Activated naive CD4-positive, alpha-beta T cell treated with anti-CD3 and anti-CD28 coated beads, Interleukin-2, amount 50 U/mL, for 24 hours (primary cell): ENCODE measurements around the gene SLC4A7.
"Not testable (repeated sequence)": the region's sequence is repeated elsewhere in the genome, so short reads cannot be mapped to it uniquely, and the experiment has no call there.

Experiments used
- H3K27ac Mint-ChIP-seq: one replicate; pipeline ENCODE4 v1.8.0; 2021; ENCODE audit warnings: mild to moderate bottlenecking, mixed read lengths
- H3K27me3 Mint-ChIP-seq: one replicate; pipeline ENCODE4 v1.8.0; 2021; ENCODE audit warnings: mixed read lengths
- H3K36me3 Mint-ChIP-seq: one replicate; pipeline ENCODE4 v1.8.0; 2021; ENCODE audit warnings: mixed read lengths
- H3K4me1 Mint-ChIP-seq: one replicate; pipeline ENCODE4 v1.8.0; 2021; ENCODE audit warnings: mixed read lengths
- H3K4me3 Mint-ChIP-seq: one replicate; pipeline ENCODE4 v1.8.0; 2021; ENCODE audit warnings: mild to moderate bottlenecking, mixed read lengths
- H3K9me3 Mint-ChIP-seq: one replicate; pipeline ENCODE4 v1.8.0; 2021; ENCODE audit warnings: mixed read lengths

Gene SLC4A7

DNA sequence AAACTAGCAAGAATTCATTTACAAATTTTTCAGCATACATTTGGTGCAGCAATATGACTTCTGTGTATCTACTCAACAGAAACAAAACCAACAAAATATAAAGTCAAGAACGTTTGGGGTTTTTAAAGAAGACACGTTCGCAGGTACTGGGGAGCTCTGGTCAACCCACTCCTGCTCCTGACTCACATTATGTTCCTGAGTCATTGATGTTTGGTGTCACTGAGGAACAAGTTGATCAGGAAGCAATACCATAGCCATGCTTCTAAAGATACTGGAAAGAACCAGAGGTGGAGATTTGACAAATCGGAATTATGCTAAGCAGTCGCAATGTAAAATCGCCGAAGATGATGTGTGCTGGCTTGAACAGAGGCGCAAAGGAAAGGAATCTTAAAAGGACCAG lies 22.0 kb downstream of the SLC4A7 start:
- H3K27ac Mint-ChIP-seq = no peak overlapping the region
- H3K9me3 Mint-ChIP-seq = no peaks in the 10 kb centered on the region
- no peaks in the 10 kb centered on the region for H3K27me3 Mint-ChIP-seq
- H3K36me3 Mint-ChIP-seq = peaks cover 6% of the 10 kb centered on the region
- H3K4me1 Mint-ChIP-seq = peaks cover 34% of the 10 kb centered on the region
- no peak overlapping the region for H3K4me3 Mint-ChIP-seq

DNA sequence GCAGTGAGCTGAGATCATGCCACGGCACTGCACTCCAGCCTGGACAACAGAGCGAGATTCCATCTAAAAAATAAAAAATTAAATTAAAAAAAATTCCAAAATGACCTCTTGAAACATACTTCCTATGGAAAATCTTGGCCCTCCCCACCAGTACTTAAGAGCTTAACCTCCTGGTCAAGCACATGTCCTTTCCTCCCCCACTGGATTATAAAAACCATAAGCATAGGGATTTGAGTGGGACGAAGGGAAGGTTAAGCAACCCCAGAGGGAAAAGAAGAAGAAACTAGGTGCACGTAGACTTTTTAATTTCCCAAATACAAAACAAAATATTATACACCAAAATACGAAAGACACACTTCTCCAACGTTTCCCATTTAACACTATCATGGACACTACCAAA lies 25.3 kb downstream of the SLC4A7 start:
- Mint-ChIP-seq H3K27ac (no peak overlapping the region), H3K36me3 (peaks cover 8% of the 10 kb centered on the region), H3K9me3 (no peaks in the 10 kb centered on the region), H3K4me3 (no peak overlapping the region), H3K4me1 (peaks cover 56% of the 10 kb centered on the region), H3K27me3 (no peaks in the 10 kb centered on the region)

DNA sequence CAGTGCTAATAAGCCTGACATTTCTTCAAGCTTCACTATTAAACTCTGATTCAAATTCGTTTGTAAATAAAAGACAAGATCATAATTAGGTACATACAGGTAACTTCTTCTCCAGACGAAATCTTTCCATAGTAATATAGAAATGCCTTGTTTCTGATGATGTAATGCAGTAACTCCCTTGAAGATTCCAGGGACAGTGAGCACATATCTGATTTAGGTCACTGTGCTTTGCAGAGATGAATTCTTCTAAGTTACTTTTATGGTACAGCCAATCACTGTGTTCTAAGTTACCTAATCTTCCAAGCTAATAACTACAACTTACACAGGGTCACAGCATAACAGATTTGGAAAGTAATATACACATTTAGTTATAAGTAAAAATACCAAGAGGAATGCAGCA lies 27.6 kb downstream of the SLC4A7 start:
- Mint-ChIP-seq H3K9me3 (no peaks in the 10 kb centered on the region), H3K4me3 (no peak overlapping the region), H3K36me3 (peaks cover 2% of the 10 kb centered on the region), H3K27me3 (no peaks in the 10 kb centered on the region), H3K27ac (no peak overlapping the region), H3K4me1 (peaks cover 70% of the 10 kb centered on the region)

DNA sequence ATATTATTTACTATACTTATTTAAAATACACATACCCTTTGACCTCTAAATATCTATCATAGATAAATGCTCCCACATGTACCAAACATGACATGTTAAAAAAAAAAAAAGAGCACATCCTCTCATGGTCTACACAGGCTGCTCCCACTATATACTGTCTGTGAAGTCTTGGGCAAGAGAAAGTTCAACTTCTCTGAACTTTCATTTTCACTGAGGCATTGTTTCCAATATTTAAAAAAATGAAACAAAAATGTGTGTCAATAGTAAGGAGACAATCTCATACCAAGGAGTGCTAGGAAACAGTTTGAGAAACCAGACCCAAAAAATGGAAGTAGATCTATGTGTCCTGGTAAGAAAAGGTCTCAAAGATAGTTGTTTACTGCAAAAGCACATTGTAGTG lies 29.3 kb downstream of the SLC4A7 start:
- peak overlapping the region; percentile 11 for H3K27ac Mint-ChIP-seq
- H3K4me3 Mint-ChIP-seq = peak overlapping the region; percentile 66
- no peaks in the 10 kb centered on the region for H3K9me3 Mint-ChIP-seq
- peaks cover 68% of the 10 kb centered on the region for H3K4me1 Mint-ChIP-seq
- no peaks in the 10 kb centered on the region for H3K27me3 Mint-ChIP-seq
- H3K36me3 Mint-ChIP-seq = peaks cover 2% of the 10 kb centered on the region

DNA sequence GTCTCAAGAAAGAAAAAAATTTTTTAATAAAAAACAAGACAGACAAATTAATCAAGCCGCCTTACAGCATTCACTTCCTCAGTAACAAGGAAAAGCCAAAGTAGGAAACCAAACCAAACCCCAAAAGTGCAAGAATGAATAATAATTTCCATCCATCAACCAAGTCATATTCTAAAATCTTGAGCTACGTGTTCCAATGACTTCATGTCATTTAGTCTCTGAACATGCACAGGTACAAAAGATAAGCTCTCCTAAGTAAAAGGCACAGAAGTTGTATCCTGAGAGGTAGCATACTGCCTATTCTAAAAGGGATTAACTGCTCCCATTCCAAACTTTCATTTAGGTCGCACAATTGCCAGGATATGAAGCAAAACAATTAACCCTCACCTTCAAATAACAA lies 29.7 kb downstream of the SLC4A7 start:
- H3K4me3 Mint-ChIP-seq = no peak overlapping the region

DNA sequence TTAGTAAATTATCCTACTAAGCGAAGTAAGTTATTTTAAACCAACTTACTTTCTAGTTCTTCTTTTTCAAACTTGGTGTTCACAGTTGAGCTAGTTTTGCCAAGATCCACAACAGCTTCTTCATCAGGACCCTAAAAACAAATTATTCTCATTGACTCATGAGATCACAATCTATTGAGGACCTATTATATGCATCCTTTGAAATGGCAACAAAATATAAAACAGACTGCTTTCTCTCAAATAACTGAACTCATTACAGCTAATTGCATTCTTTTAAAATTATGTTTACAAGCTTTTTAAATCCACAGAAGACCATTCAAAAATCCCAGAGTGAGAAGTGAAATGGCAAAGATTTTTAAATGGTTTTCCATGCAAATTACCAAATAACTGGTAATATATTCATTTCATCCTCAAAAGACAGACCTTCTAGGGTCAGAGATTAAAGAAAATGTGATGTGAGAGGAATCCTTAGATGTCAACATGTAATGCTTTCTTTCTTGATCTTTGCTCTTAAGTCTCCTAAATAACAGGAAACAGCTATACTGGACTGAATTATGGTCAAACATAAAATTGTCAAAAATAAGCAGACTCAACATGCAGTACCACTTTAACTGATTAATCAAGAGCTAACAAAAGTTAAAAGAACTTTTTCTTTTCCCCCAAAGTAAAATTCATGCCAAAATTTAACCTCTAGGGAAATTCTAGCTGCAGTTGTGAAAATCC lies 31.7 kb downstream of the SLC4A7 start:
- H3K27ac Mint-ChIP-seq = no peak overlapping the region
- peaks cover 6% of the 10 kb centered on the region for H3K36me3 Mint-ChIP-seq
- H3K9me3 Mint-ChIP-seq = no peaks in the 10 kb centered on the region
- no peak overlapping the region for H3K4me3 Mint-ChIP-seq
- peaks cover 58% of the 10 kb centered on the region for H3K4me1 Mint-ChIP-seq
- no peaks in the 10 kb centered on the region for H3K27me3 Mint-ChIP-seq

More for the DNA sequence above, 29.7 kb downstream of the SLC4A7 start:
- no peaks in the 10 kb centered on the region for H3K9me3 Mint-ChIP-seq
- H3K27me3 Mint-ChIP-seq = no peaks in the 10 kb centered on the region
- H3K36me3 Mint-ChIP-seq = peaks cover 2% of the 10 kb centered on the region
- H3K27ac Mint-ChIP-seq = peak overlapping the region; percentile 8
- H3K4me1 Mint-ChIP-seq = peaks cover 68% of the 10 kb centered on the region

DNA sequence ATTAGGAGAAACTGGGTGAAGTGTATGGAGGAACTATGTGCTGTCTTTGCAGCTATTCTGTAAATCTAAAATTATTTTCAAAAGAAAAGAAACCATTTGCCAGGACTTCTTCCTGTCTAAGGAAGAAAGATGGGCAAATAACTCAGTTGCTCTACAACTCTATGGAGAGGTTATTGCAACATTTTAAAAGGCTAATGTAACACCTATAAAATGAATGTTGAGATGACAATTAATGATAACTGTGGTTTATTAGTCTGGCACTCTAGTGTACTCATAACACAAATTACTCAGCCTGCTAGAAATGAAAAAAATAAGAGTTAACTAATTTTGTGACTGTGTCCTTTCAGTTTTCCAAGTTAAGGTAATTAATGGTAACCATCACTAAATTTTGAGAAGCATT lies 32.3 kb downstream of the SLC4A7 start:
- H3K36me3 Mint-ChIP-seq = peaks cover 7% of the 10 kb centered on the region
- no peaks in the 10 kb centered on the region for H3K27me3 Mint-ChIP-seq
- H3K4me1 Mint-ChIP-seq = peaks cover 54% of the 10 kb centered on the region
- no peaks in the 10 kb centered on the region for H3K9me3 Mint-ChIP-seq
- H3K27ac Mint-ChIP-seq = no peak overlapping the region
- no peak overlapping the region for H3K4me3 Mint-ChIP-seq

DNA sequence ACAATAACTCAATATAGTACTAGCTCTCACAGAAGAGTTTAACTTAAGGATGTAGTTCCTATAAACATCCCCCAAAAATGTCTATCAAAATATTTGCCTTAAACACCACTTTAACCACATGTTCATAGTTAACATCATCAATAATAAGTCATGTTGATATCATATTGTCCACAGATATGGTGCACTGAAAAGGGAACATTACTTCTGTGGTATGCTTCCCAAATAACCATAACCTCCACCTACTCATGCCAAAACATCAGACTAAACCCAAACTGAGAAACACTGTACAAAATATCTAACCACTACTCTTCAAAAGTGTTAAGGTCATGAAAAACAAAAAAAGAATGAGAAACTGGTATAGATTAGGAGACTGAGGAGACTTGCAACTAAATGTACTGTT lies 32.9 kb downstream of the SLC4A7 start:
- Mint-ChIP-seq H3K27ac (no peak overlapping the region), H3K4me3 (no peak overlapping the region), H3K9me3 (no peaks in the 10 kb centered on the region), H3K27me3 (no peaks in the 10 kb centered on the region), H3K4me1 (peaks cover 48% of the 10 kb centered on the region), H3K36me3 (peaks cover 7% of the 10 kb centered on the region)

DNA sequence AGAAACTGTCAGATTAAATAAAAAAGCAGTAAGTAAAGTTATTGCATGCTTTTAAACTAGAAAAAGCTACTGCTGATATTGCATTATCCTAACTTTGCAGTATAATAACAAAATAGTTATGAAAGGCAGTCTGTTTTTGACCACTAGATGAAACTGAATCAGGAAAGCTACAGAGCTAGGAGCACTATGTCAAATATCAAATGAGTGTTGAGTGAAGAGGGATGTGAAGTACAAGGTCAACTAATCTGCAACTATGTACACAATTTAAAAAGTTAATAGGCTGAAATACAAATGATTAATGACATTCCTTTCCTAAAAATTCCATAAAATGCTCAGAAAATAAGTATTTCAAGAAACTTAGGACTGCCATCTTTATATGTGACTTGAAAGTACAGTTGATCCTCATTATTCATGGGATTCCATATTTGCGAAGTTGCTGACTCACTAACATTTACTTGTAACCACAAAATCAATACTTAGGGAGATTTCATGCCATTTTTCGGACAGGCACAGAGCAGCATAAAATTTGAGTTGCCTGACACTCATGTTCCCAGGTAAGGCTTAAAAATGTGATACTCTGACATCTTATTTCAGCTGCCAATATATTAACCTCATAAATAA lies 34.5 kb downstream of the SLC4A7 start:
- H3K9me3 Mint-ChIP-seq = no peaks in the 10 kb centered on the region
- H3K4me3 Mint-ChIP-seq = no peak overlapping the region
- no peak overlapping the region for H3K27ac Mint-ChIP-seq
- peaks cover 9% of the 10 kb centered on the region for H3K36me3 Mint-ChIP-seq
- peaks cover 35% of the 10 kb centered on the region for H3K4me1 Mint-ChIP-seq
- H3K27me3 Mint-ChIP-seq = no peaks in the 10 kb centered on the region

DNA sequence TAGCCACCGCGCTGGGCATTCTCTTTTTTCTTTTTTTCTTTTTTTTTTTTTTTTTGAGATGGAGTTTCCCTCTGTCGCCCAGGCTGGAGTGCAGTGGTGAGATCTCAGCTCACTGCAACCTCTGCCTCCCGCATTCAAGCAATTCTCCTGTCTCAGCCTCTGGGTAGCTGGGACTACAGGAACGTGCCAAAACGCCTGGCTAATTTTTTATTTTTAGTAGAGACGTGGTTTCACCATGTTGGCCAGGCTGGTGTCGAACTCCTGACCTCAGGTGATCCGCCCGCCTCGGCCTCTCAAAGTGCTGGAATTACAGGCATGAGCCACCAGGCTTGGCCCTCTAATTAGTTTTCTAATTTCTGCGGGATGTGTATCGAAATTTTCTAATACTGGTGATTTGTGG lies 41.2 kb downstream of the SLC4A7 start:
- peaks cover 41% of the 10 kb centered on the region for H3K36me3 Mint-ChIP-seq
- H3K27ac Mint-ChIP-seq, H3K4me3 Mint-ChIP-seq, H3K27me3 Mint-ChIP-seq, H3K4me1 Mint-ChIP-seq: not testable (repeated sequence)
- peaks cover 14% of the 10 kb centered on the region for H3K9me3 Mint-ChIP-seq

DNA sequence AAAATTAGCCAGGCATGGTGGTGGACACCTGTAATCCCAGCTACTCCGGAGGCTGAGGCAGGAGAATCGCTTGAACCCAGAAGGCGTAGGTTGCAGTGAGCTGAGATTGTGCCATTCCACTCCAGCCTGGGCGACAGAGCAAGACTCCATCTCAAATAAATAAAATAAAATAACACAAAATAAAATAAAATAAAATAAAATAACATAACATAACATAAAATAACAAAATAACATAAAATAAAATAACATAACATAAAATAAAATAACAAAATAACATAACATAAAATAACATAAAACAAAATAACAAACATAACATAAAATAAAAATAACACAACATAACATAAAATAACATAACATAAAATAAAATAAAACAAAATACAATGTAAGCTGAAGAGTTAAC lies 45.8 kb downstream of the SLC4A7 start:
- not testable (repeated sequence) for H3K27me3 Mint-ChIP-seq, H3K4me1 Mint-ChIP-seq, H3K4me3 Mint-ChIP-seq, H3K27ac Mint-ChIP-seq
- Mint-ChIP-seq H3K9me3 (peaks cover 10% of the 10 kb centered on the region), H3K36me3 (peaks cover 42% of the 10 kb centered on the region)

DNA sequence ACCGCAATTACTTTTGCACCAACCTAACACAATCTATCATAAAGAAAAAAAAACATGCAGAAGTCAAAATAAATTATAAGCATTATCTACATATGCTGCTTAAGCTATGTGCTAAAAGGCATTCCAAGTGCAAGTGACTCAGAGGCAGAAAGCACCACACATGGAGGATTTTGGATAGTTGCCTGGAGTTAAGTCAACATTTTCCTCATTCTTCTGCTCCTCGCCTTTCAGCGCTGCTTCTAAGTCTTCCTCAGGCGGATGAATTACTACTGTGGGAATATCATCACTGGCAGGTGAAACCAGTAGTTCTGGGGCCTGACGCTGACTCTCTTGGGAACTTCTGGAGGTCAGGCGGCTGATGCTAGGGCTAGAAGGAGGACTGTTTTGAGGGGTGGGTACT lies 53.1 kb downstream of the SLC4A7 start:
- Mint-ChIP-seq H3K27ac (no peak overlapping the region), H3K4me3 (no peak overlapping the region), H3K27me3 (no peaks in the 10 kb centered on the region), H3K4me1 (no peaks in the 10 kb centered on the region), H3K9me3 (no peaks in the 10 kb centered on the region), H3K36me3 (peaks cover 30% of the 10 kb centered on the region)

DNA sequence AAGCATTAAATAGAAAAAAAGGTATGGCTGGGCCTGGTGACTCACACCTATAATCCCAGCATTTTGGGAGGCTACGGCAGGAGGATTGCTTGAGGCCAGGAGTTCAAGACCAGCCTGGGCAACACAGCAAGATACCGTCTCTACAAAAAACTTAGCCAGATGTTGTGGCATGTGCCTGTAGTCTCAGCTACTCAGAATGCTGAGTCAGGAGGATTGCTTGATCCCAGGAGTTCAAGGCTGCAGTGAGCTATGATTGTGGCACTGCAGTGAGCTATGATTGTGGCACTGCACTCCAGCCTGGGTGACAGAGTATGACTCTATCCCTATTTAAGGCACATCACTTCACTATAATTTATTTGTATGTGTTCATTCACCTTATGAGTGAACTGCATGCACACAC lies 54.3 kb downstream of the SLC4A7 start:
- Mint-ChIP-seq H3K4me3 (no peak overlapping the region), H3K4me1 (no peaks in the 10 kb centered on the region), H3K9me3 (no peaks in the 10 kb centered on the region), H3K27me3 (no peaks in the 10 kb centered on the region), H3K27ac (no peak overlapping the region), H3K36me3 (peaks cover 22% of the 10 kb centered on the region)

DNA sequence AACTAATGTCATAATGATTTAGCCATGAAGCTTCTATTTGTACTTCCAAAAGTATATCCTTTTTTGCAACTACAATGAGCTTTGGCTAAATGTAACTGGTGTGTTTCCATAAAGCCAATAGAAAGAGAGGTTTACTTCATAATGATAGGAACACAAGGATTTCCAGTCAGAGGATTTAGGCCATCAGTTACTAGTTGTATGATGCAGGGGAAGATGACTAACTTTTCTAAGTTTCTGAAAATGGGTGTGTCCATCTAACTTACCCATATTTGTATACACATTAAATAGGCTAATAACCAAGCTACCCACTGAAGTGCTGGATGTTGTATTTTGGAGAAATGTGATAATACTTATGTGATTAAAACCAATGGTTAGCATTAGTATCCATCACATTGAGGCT lies 55.7 kb downstream of the SLC4A7 start:
- no peak overlapping the region for H3K27ac Mint-ChIP-seq
- H3K4me1 Mint-ChIP-seq = no peaks in the 10 kb centered on the region
- H3K36me3 Mint-ChIP-seq = peaks cover 15% of the 10 kb centered on the region
- no peak overlapping the region for H3K4me3 Mint-ChIP-seq
- no peaks in the 10 kb centered on the region for H3K9me3 Mint-ChIP-seq
- no peaks in the 10 kb centered on the region for H3K27me3 Mint-ChIP-seq

DNA sequence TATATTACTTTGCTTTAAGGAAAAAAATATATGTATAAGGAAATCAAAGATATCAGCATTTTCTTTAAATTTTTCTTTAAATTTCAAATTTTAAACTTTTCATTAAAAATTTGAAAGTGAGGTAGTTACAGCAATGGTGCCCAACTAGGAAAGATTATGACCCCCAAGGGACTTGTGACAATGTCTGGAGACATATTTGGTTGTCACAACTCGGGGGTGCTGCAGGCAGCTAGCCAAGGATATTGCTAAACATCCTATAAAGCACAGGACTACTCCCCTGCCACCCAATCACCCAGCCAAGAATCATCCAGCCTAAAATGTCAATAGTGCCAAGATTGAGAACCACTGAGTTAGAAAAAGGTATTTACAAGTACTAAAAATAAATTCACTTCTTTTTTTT lies 57.3 kb downstream of the SLC4A7 start:
- no peak overlapping the region for H3K27ac Mint-ChIP-seq
- no peak overlapping the region for H3K4me3 Mint-ChIP-seq
- H3K9me3 Mint-ChIP-seq = no peaks in the 10 kb centered on the region
- H3K36me3 Mint-ChIP-seq = peaks cover 8% of the 10 kb centered on the region
- H3K27me3 Mint-ChIP-seq = no peaks in the 10 kb centered on the region
- H3K4me1 Mint-ChIP-seq = no peaks in the 10 kb centered on the region

DNA sequence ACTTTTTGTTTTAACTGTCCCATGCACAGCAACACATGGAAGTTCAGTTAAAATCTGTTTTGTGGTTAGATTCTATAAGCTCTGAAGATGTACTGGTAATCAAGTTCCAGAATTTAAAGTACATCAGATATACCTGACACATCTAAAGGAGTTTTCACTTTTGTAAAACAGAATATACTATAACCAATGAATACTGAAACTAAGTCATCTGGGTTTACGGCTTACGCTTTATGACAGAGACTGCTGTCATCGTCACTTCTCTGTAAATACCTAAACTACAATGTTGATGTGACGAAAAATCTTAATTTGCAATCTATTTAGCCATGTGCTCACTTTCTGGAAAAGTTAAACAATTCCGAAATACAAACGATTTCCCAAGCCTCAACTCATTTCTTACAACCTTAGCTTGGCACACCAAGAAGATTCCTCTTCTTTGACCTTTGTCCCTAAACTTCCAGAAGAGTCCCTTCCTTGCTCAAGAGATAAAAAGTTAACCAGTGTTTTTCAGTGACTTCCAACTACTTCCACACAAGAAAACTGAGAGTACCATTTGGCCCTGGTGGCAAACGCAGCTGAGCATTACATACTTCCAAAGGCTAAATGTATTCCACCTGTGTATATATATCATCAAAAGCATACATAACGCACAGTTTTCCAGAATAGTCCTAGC lies 58.2 kb downstream of the SLC4A7 start:
- Mint-ChIP-seq H3K27me3 (no peaks in the 10 kb centered on the region), H3K4me3 (no peak overlapping the region), H3K36me3 (peaks cover 6% of the 10 kb centered on the region), H3K9me3 (no peaks in the 10 kb centered on the region), H3K4me1 (no peaks in the 10 kb centered on the region), H3K27ac (no peak overlapping the region)
